Pons (tissue), 1 donor: ENCODE data around the gene MAML3.
A peak's percentile ranks its signal among the peaks of the same experiment; 100 is the strongest.

Experiments
- DNase-seq: peaks from one replicate; pipeline ENCODE4 v3.0.0-alpha.2; 2016; ENCODE audit warnings: low spot score

The MAML3 gene

GRCh38 chr4:139686130-139686529 lies 467.9 kb downstream of the MAML3 start:
- DNase-seq, result no peak

GRCh38 chr4:139685180-139685579 lies 468.8 kb downstream of the MAML3 start:
- DNase-seq, result no peak

DNA sequence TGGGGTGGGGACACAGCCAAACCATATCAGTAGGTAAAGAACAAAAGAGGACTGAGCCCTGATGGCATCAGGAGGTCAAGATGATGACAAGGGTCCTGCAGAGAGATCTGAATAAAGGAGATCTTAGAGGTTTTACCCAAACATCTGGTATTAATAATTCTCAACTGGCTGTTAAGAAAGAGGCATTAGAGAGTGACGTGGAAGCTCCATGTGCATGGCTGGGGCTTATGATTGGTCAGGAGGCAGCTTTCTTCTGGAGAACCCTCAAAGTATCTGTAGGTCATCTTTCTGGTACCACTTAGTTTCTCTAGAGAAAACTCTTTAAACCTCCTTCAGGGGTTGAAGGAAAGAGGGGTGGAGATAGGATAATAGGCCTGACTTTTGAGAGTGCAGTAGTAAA lies 469.6 kb downstream of the MAML3 start:
- no peak for DNase-seq

DNA sequence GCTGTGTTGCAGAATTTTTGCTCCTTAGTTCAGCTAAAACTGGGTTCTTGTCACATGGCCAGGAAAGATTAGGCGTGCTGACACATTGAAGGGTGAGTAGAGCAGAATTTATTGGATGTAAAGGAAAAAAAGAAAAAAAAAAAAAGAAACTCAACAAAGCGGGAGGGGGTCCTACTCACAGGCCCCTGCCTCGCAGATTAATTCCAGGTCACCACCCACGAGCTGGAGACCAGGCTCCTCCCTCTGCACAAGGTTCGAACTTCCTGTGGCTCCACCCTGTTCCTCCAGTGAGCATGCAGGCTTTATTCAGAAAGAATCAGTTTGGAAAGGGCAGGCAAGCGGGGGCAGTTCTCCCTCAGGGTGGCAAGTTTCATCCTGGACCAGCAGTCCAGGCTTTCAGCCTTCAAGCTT lies 471.2 kb downstream of the MAML3 start:
- no peak for DNase-seq

DNA sequence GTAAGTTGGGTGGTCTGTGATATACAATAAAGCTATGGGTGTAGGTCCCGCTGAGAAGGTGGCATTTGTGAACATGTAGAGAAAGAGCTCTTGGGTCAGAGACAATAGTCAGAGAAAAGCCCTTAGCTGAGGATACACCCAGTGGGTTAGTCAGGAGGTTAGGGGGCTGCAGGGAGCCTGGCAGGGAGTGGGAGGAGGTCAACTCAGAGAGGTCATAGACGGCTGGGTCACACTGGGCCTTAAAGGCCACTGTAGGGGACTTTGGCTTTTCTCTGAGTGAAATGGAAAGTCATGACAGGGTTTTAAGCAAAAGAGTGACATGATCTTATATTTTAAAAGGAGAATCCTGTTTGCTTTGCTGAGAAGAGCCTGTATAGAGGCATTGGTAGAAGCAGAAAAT lies 471.7 kb downstream of the MAML3 start:
- no peak for DNase-seq

- no peak for DNase-seq
These were observed 476.9 kb downstream of the MAML3 start for GRCh38 chr4:139676913-139677585.

DNA sequence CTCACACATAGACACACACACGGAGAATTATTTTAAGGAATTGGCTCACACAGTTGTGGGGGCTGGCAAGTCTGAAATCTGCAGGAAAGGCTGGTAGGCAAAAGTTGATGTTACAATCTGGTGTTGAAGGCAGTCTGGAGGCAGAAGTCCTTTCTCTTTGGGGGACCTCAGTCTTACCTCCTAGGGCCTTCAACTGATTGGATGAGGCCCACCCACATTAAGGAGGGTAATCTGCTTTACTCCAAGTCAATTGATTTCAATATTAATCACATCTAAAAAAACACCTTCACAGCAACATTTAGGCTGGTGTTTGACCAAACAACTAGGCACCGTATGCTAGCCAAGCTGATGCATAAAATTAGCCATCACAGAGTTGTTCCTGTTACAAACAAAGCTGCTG lies 477.6 kb downstream of the MAML3 start:
- DNase-seq, result no peak

GRCh38 chr4:139675651-139676050 lies 478.3 kb downstream of the MAML3 start:
- DNase-seq, result no peak

- DNase-seq, result peak; percentile 86
These were observed 479.0 kb downstream of the MAML3 start for GRCh38 chr4:139674875-139675550.

DNA sequence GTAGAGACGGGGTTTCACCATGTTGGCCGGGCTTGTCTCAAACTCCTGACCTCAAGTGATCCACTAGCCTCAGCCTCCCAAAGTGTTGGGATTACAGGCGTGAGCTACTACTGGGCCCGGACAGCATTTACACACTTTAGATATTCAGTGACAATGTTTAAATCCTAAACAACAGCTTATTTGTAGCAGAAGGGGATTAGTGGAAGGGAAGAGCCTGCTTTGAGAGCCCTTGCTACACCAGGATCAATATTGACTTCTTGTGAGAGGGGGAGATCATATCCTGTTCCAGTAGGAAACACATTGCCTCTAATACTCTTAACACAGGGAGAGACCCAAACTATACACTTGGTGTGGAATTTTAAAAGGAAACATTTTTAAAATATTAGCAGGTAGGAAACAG lies 481.3 kb downstream of the MAML3 start:
- no peak for DNase-seq

DNA sequence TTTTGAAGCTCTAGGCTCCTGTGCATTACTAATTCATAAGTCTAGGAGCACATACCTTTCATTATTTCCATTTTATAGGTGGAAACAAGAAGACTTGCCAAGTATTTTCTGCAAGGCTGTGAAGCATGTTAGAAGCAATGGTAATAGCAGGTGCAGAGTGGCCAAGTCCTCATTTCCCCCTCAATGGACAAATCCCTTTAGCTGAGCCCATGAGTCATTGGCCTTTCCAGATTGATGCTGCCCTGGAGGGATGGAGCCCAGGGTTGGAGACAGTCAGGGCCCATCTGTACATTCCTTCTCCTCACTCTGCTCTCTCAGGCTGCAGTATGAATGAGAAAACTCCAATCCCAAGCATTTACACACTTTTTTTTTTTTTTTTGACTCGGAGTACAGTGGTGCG lies 481.8 kb downstream of the MAML3 start:
- DNase-seq, result no peak

GRCh38 chr4:139670775-139671174 lies 483.2 kb downstream of the MAML3 start:
- DNase-seq, result no peak

DNA sequence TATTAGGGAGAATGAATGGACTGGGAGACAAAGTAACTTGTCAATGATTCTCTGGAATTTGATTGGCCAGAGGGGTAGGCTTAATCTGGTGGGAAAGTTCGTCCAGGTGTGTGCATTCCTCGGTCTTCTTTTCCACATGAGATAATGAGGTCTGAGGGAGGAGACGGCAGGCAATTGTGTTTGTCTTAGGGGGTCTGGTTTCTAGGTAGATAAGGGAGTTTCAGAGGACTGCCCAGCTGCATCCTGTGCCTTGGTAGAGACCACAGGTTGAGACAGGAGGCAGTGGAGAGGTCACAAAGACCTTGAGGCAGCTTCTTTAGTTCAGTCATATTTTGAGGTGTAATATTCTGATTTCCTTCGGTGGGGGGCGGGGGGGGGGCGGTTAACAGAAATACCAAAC lies 484.1 kb downstream of the MAML3 start:
- DNase-seq, result no peak

GRCh38 chr4:139669335-139669734 lies 484.6 kb downstream of the MAML3 start:
- DNase-seq, result no peak

DNA sequence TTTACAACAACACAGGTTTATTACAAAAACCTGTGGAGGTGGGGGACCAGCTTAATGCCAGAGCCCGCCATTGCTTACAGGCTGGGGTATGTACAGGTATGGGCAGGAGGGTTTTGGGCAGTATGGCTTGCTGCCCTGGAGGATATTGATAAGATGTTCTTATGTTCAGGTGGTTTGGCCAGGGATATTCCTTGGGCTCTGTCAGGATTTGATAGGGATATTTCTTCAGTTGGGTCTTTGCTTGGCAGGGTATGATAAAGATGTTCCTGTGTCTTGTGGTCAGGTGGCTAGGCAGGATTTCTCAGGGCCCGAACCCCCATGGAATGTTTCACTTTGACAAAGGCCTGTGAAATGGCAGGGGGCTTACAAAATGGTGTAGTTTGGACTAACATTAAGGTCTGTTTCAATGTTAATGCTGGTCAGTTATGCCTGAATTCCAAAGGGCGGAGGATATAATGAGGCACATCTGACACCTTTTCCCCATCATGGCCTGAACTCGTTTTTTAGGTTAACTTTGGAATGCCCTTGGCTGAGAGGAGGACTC lies 485.3 kb downstream of the MAML3 start:
- DNase-seq, result no peak

GRCh38 chr4:139668036-139668435 lies 485.9 kb downstream of the MAML3 start:
- no peak for DNase-seq
